Activated T-cell treated with anti-CD3 and anti-CD28 coated beads for 4 hours (primary cell): Measurements from ENCODE around the gene LMNA.

Experiments used
- DNase-seq: peaks from one replicate; pipeline ENCODE4 v3.0.0-alpha.2; 2020

LMNA gene

GRCh38 chr1:156146020-156146768 is 31.7 kb downstream of the LMNA start:
- DNase-seq, result peak; percentile 8

- DNase-seq, result no peak
These were observed 32.4 kb downstream of the LMNA start for GRCh38 chr1:156146769-156147405.

- DNase-seq, result no peak
These were observed 33.7 kb downstream of the LMNA start for GRCh38 chr1:156148216-156148615.

GRCh38 chr1:156149374-156150332 is 35.1 kb downstream of the LMNA start:
- no peak for DNase-seq

- DNase-seq, result no peak
These were observed 36.0 kb downstream of the LMNA start for GRCh38 chr1:156150333-156151011.

- DNase-seq, result no peak
These were observed 36.7 kb downstream of the LMNA start for GRCh38 chr1:156151093-156151688.

GRCh38 chr1:156152628-156153027 is 38.1 kb downstream of the LMNA start:
- no peak for DNase-seq

GRCh38 chr1:156153362-156153761 is 38.9 kb downstream of the LMNA start, which contains the start of gene SEMA4A:
Gene SEMA4A, plus strand, starts transcription at chr1:156153585. Its CDS starts 994 bp downstream, at chr1:156154579.
- DNase-seq, result no peak

- no peak for DNase-seq
These were observed 39.8 kb downstream of the LMNA start for GRCh38 chr1:156154317-156154749.

- no peak for DNase-seq
These were observed 41.4 kb downstream of the LMNA start for GRCh38 chr1:156155756-156156510.

GRCh38 chr1:156157506-156157905 is 43.0 kb downstream of the LMNA start:
- DNase-seq, result no peak

- DNase-seq, result no peak
These were observed 43.5 kb downstream of the LMNA start for GRCh38 chr1:156157966-156158365.

GRCh38 chr1:156160000-156160742 is 45.7 kb downstream of the LMNA start:
- DNase-seq, result no peak

- peak; percentile 54 for DNase-seq
These were observed 46.2 kb downstream of the LMNA start for GRCh38 chr1:156160743-156161171.

- no peak for DNase-seq
These were observed 48.0 kb downstream of the LMNA start for GRCh38 chr1:156162430-156163037.

GRCh38 chr1:156163712-156164111 is 49.2 kb downstream of the LMNA start:
- DNase-seq, result no peak

- no peak for DNase-seq
These were observed 49.8 kb downstream of the LMNA start for GRCh38 chr1:156164125-156164831.

- DNase-seq, result no peak
These were observed 50.6 kb downstream of the LMNA start for GRCh38 chr1:156165083-156165482.

GRCh38 chr1:156167536-156167935 is 53.0 kb downstream of the LMNA start:
- DNase-seq, result no peak
